B cell (primary cell): ENCODE results near the gene RGS7BP. TPM values are rescaled to one million over a fixed set of nuclear protein-coding genes. Genes with fewer than 3 reads are reported as not detected.

ENCODE experiments used
- ATAC-seq: fragments of 200-7000 bp; cut with Tn5 transposase; one replicate; pipeline ENCODE4 v1.10.0; 2021; ENCODE audit warnings: low read depth, mild to moderate bottlenecking, moderate number of reproducible peaks, moderate library complexity
- CTCF ChIA-PET: fragments of 350-600 bp; sonication (Branson Sonifier 250); formaldehyde crosslinking; loops from one replicate; lab custom pipeline; 2021; ENCODE audit warnings: antibody characterized with exemption, inconsistent platforms; lab: Charles Lee
- POLR2A ChIA-PET: fragments of 350-600 bp; sonication (Branson Sonifier 250); formaldehyde crosslinking; loops from one replicate; lab custom pipeline; 2021; ENCODE audit warnings: antibody characterized with exemption; lab: Charles Lee
- DNase-seq: peaks from one replicate; pipeline ENCODE4 v3.0.0; 2013
- H2AFZ ChIP-seq: 2 replicates; pipeline ENCODE4 v1.6.1; 2012; ENCODE audit warnings: mild to moderate bottlenecking, low read depth, low read length; ENCODE audit not compliant: insufficient read depth, poor library complexity, severe bottlenecking
- H3K27ac ChIP-seq, 2 donors: 1 replicate in 1 of 2; 2 replicates in 1 of 2; pipeline ENCODE4 v1.5.1; 2012 to 2013; ENCODE audit warnings: low read length in 2 of 2, mild to moderate bottlenecking in 2 of 2, moderate library complexity in 1 of 2
- H3K27me3 ChIP-seq, 4 experiments: fragments of 200-600 bp in 1 of 4; sonication (generic) in 1 of 4; replicated peaks in 1 of 4; 1 replicate in 2 of 4; 2 replicates in 2 of 4; pipeline versions ENCODE4 v1.6.1 to v1.7.0; 2013 to 2016; ENCODE audit warnings: low read length in 3 of 4, mild to moderate bottlenecking in 2 of 4, mixed read lengths in 1 of 4, moderate library complexity in 1 of 4; ENCODE audit not compliant: insufficient read depth in 4 of 4, control insufficient read depth in 3 of 4; ENCODE audit errors: control extremely low read depth in 1 of 4
- H3K36me3 ChIP-seq, 2 experiments: replicated peaks in 1 of 2; 1 replicate in 1 of 2; 2 replicates in 1 of 2; pipeline versions ENCODE4 v1.6.1 to v1.7.1; 2013; ENCODE audit warnings: low read length in 1 of 2; ENCODE audit not compliant: insufficient read depth in 2 of 2, control insufficient read depth in 1 of 2; ENCODE audit errors: control extremely low read depth in 1 of 2, extremely low read depth in 1 of 2
- H3K4me1 ChIP-seq, 2 donors: fragments of 200-600 bp in 1 of 2; sonication (generic) in 1 of 2; 1 replicate in 1 of 2; 2 replicates in 1 of 2; pipeline versions ENCODE4 v1.5.1 to v1.6.1; 2013 to 2017; ENCODE audit warnings: low read length in 2 of 2; ENCODE audit not compliant: control insufficient read depth in 2 of 2, insufficient read depth in 2 of 2
- H3K4me2 ChIP-seq: replicated peaks from 2 replicates; pipeline ENCODE3; 2012; ENCODE audit warnings: mild to moderate bottlenecking, low read depth, low read length; ENCODE audit not compliant: poor library complexity, severe bottlenecking
- H3K4me3 ChIP-seq, 5 experiments: fragments of 200-600 bp in 1 of 5; sonication (generic) in 1 of 5; 1 replicate in 3 of 5; 2 replicates in 2 of 5; pipeline versions ENCODE4 v1.5.1 to v1.7.0; 2011 to 2016; ENCODE audit warnings: low read length in 4 of 5, mild to moderate bottlenecking in 4 of 5, low read depth in 2 of 5, control low read depth in 1 of 5, moderate library complexity in 1 of 5; ENCODE audit not compliant: insufficient read depth in 1 of 5; ENCODE audit errors: control extremely low read depth in 1 of 5, extremely low read depth in 1 of 5
- H3K79me2 ChIP-seq: fragments of 200-600 bp; sonication (generic); one replicate; pipeline ENCODE4 v1.6.0; 2016; ENCODE audit warnings: low read length; ENCODE audit not compliant: control insufficient read depth, insufficient read depth
- H3K9ac ChIP-seq: fragments of 200-600 bp; sonication (generic); 2 replicates; pipeline ENCODE4 v1.6.1; 2017; ENCODE audit warnings: mild to moderate bottlenecking, low read length, moderate library complexity
- H3K9me3 ChIP-seq, 3 donors: one replicate each; pipeline versions ENCODE4 v1.6.1 to v1.7.1; 2013; ENCODE audit warnings: low read length in 2 of 3; ENCODE audit not compliant: control insufficient read depth in 2 of 3, insufficient read depth in 1 of 3; ENCODE audit errors: control extremely low read depth in 1 of 3
- H4K20me1 ChIP-seq: 2 replicates; pipeline ENCODE4 v1.6.0; 2012; ENCODE audit warnings: mild to moderate bottlenecking, low read length; ENCODE audit not compliant: insufficient read depth, control insufficient read depth, poor library complexity, severe bottlenecking
- H3K27ac Mint-ChIP-seq: one replicate; pipeline ENCODE4 v1.8.0; 2021; ENCODE audit warnings: mixed read lengths
- H3K27me3 Mint-ChIP-seq: one replicate; pipeline ENCODE4 v1.8.0; 2021; ENCODE audit warnings: mixed read lengths
- H3K4me1 Mint-ChIP-seq: one replicate; pipeline ENCODE4 v1.8.0; 2021; ENCODE audit warnings: mixed read lengths
- H3K4me3 Mint-ChIP-seq: one replicate; pipeline ENCODE4 v1.8.0; 2021; ENCODE audit warnings: mixed read lengths
- H3K9me3 Mint-ChIP-seq: one replicate; pipeline ENCODE4 v1.8.0; 2022; ENCODE audit warnings: mixed read lengths; ENCODE audit not compliant: insufficient read depth
- EZH2 ChIP-seq: IDR thresholded peaks from 2 replicates; pipeline ENCODE4 v1.6.1; 2012; ENCODE audit warnings: borderline replicate concordance, low read depth, mild to moderate bottlenecking, moderate library complexity, low read length; ENCODE audit not compliant: insufficient read depth, poor library complexity, severe bottlenecking
- WGBS: methylation state at CpG from one replicate; pipeline ENCODE4 v1.1.5; 2013; ENCODE audit warnings: missing lambda C conversion rate; ENCODE audit not compliant: insufficient coverage; 5-methylcytosine and 5-hydroxymethylcytosine counted together
- intact Hi-C: fragments of 100-400 bp; cut with micrococcal nuclease; formaldehyde crosslinking; loops from one replicate; pipeline ENCODE4 v1.10.0; 2022
- polyA plus RNA-seq: library from polyadenylated mRNA; depleted of rRNA; stranded (reverse); fragments of >200 nt; gene quantifications from 2 replicates; pipeline ENCODE4 v1.2.3, GENCODE V29; 2012
- total RNA-seq, 2 donors: library from RNA; stranded (reverse); fragments of 120-200 nt in 1 of 2; gene quantifications; 1 replicate in 1 of 2; 2 replicates in 1 of 2; pipeline versions ENCODE4 v1.2.3 to v1.2.4, GENCODE V29; 2013 to 2022
- TF ChIP-seq, protein P1 (sequence below): fragments of 200-600 bp; IDR thresholded peaks from one replicate; pipeline ENCODE4 v1.8.0; 2022; ENCODE audit warnings: antibody characterized with exemption, mild to moderate bottlenecking

RGS7BP gene
- total and polyA plus RNA-seq, 2 donors (not counting 1 experiment from before 2014, with no cell fraction given): not detected

DNA sequence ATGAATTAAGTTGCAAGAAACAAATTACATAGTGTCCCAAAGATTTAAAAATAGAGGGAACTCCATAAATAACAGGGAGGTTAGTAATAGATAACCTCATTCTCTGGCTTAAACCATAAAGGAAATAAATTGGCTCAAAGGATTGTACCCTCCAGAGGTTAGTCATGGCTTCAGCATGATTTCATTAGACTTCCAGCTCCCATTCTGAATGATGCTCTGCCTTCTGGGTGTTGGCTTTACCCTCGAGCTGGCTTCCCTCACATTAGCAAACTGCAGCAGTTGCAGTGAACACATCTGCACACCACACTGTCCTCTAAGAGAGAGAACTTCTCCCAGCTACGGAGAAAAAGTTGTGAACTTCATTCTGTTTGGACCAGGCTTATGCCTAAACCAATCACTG, 70.4 kb downstream of the RGS7BP start:
- 70% methylated on average over 2 of the region's 2 CpGs for WGBS
- no peak overlapping the region for H3K4me2 ChIP-seq
- Mint-ChIP-seq H3K4me3 (no peak overlapping the region), H3K27me3 (peaks cover 33% of the 10 kb centered on the region), H3K9me3 (no peaks in the 10 kb centered on the region), H3K4me1 (no peaks in the 10 kb centered on the region), H3K27ac (no peak overlapping the region)
- no peaks in the 10 kb centered on the region for H3K9me3 ChIP-seq
- H3K79me2 ChIP-seq: no peaks in the 10 kb centered on the region
- H2AFZ ChIP-seq: no peak overlapping the region
- DNase-seq (no peak), ATAC-seq (no peak)
- no peak overlapping the region for H3K4me3 ChIP-seq
- H3K9ac ChIP-seq: no peak overlapping the region
- TF ChIP-seq, protein P1, sequence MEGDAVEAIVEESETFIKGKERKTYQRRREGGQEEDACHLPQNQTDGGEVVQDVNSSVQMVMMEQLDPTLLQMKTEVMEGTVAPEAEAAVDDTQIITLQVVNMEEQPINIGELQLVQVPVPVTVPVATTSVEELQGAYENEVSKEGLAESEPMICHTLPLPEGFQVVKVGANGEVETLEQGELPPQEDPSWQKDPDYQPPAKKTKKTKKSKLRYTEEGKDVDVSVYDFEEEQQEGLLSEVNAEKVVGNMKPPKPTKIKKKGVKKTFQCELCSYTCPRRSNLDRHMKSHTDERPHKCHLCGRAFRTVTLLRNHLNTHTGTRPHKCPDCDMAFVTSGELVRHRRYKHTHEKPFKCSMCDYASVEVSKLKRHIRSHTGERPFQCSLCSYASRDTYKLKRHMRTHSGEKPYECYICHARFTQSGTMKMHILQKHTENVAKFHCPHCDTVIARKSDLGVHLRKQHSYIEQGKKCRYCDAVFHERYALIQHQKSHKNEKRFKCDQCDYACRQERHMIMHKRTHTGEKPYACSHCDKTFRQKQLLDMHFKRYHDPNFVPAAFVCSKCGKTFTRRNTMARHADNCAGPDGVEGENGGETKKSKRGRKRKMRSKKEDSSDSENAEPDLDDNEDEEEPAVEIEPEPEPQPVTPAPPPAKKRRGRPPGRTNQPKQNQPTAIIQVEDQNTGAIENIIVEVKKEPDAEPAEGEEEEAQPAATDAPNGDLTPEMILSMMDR: no peak
- no peak for TF ChIP-seq EZH2
- H3K36me3 ChIP-seq: no peaks in the 10 kb centered on the region
- CTCF ChIA-PET: no interaction called here
- intact Hi-C loops: no loop called here
- no peaks in the 10 kb centered on the region for H4K20me1 ChIP-seq
- no peak overlapping the region for H3K27ac ChIP-seq
- POLR2A ChIA-PET: no interaction called here
- H3K4me1 ChIP-seq: no peaks in the 10 kb centered on the region
- peaks cover 0 to 4% (median 0%) of the 10 kb centered on the region in 4 experiments for H3K27me3 ChIP-seq

DNA sequence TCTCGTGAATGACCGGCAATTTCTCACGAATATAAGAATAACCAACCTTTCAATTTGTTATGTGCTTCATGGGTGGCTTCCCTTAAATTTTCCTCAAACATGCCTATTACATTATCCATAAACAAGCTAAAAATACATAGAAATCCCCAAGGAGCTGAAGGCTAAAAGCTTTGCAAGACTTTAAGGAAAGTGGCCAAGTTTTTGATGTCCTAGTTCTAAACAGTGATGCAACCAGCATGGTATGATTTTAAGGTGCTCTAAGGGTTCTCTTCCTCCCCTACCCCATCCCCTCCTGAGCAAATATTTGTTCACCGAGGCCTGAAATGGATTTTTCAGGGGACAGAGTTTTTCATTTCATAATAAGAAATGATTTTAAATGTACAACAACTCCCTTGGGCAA, 79.8 kb downstream of the RGS7BP start:
- H3K27me3 ChIP-seq: no peaks in the 10 kb centered on the region
- no peak for ATAC-seq

More for the DNA sequence above, 79.8 kb downstream of the RGS7BP start:
- Histone ChIP-seq H3K36me3 (no peaks in the 10 kb centered on the region), H2AFZ (no peak overlapping the region), H3K4me3 (no peak overlapping the region), H3K79me2 (no peaks in the 10 kb centered on the region), H4K20me1 (no peaks in the 10 kb centered on the region), H3K4me2 (no peak overlapping the region), H3K9me3 (no peaks in the 10 kb centered on the region), H3K4me1 (no peaks in the 10 kb centered on the region), H3K27ac (no peak overlapping the region), H3K9ac (no peak overlapping the region)
- Mint-ChIP-seq H3K27ac (no peak overlapping the region), H3K4me1 (no peaks in the 10 kb centered on the region), H3K4me3 (no peak overlapping the region), H3K27me3 (peaks cover 15% of the 10 kb centered on the region), H3K9me3 (no peaks in the 10 kb centered on the region)
- no peak for TF ChIP-seq EZH2
- TF ChIP-seq, protein P1: no peak
- ChIA-PET POLR2A (no interaction called here), CTCF (no interaction called here)
- intact Hi-C loops: no loop called here
- no peak for DNase-seq
- 80% methylated on average over 1 of the region's 4 CpGs for WGBS
